HCT116 (cell line): ENCODE results near the gene PRKG1. TPM values are rescaled to one million over a fixed set of nuclear protein-coding genes. Genes with fewer than 3 reads are reported as not detected.

Experiments used
- ATAC-seq: fragments of 200-7000 bp; cut with Tn5 transposase; 2 replicates; pipeline ENCODE4 v1.9.1; 2020; ENCODE audit warnings: mild to moderate bottlenecking, moderate library complexity
- BruUV-seq: library from RNA; stranded (reverse); fragments of 400-500 nt; replicated peaks from 2 replicates; lab custom pipeline; 2021; lab: Mats Ljungman, UMichigan
- CTCF ChIA-PET: fragments of 300-600 bp; sonication (Branson Sonifier 250); formaldehyde crosslinking; loops from one replicate; lab custom pipeline; 2021; ENCODE audit warnings: antibody characterized with exemption; lab: Charles Lee
- POLR2A ChIA-PET: fragments of 300-600, 350-600 bp; sonication (Branson Sonifier 250); formaldehyde crosslinking; loops from one replicate; lab custom pipeline; 2021; ENCODE audit warnings: antibody characterized with exemption; lab: Charles Lee
- RAD21 ChIA-PET, 2 experiments: fragments of 300-600 bp; sonication (Branson Sonifier 250); formaldehyde crosslinking; loops; one replicate each; lab custom pipeline; 2023; ENCODE audit warnings: low total read pairs in 2 of 2; ENCODE audit not compliant: uncharacterized antibody in 2 of 2, unreplicated experiment in 2 of 2, low non-redundant PET in 1 of 2; lab: Charles Lee
- DNase-seq: peaks from one replicate; pipeline ENCODE4 v3.0.0-alpha.2; 2010; ENCODE audit warnings: low read depth, low spot score
- H2AFZ ChIP-seq: fragments of 200-600 bp; shearing (Covaris generic), sonication (generic); 2 replicates; pipeline ENCODE4 v1.6.1; 2017; ENCODE audit warnings: low read depth, mixed run types, mixed read lengths, antibody characterized with exemption, low read length; ENCODE audit not compliant: poor library complexity, severe bottlenecking
- H3K27ac ChIP-seq: 2 replicates; pipeline ENCODE4 v1.5.1; 2012; ENCODE audit warnings: low read depth, low read length
- H3K27me3 ChIP-seq: fragments of 200-600 bp; sonication (generic); 2 replicates; pipeline ENCODE4 v1.6.1; 2016; ENCODE audit warnings: mixed run types, low read length, mixed read lengths; ENCODE audit not compliant: insufficient read depth
- H3K36me3 ChIP-seq, 2 experiments: fragments of 200-500 bp in 1 of 2; fragments of 200-600 bp in 1 of 2; sonication (Bioruptor generic) in 1 of 2; sonication (generic) in 1 of 2; 2 replicates each; pipeline versions ENCODE4 v1.5.1 to v1.6.1; 2014 to 2016; ENCODE audit warnings: low read length in 2 of 2, inconsistent platforms in 1 of 2, mixed read lengths in 1 of 2, mixed run types in 1 of 2; ENCODE audit not compliant: insufficient read depth in 2 of 2, control insufficient read depth in 1 of 2
- H3K4me1 ChIP-seq, 2 experiments: fragments of 200-600 bp in 1 of 2; sonication (generic) in 1 of 2; 2 replicates each; pipeline versions ENCODE4 v1.5.1 to v1.6.1; 2012 to 2017; ENCODE audit warnings: low read length in 2 of 2, inconsistent platforms in 1 of 2, mild to moderate bottlenecking in 1 of 2, mixed read lengths in 1 of 2, mixed run types in 1 of 2, moderate library complexity in 1 of 2; ENCODE audit not compliant: insufficient read depth in 2 of 2, control insufficient read depth in 1 of 2
- H3K4me2 ChIP-seq: fragments of 200-600 bp; sonication (generic); 2 replicates; pipeline ENCODE4 v1.6.1; 2017; ENCODE audit warnings: mixed run types, low read length, mixed read lengths
- H3K4me3 ChIP-seq, 2 experiments: fragments of 200-600 bp in 1 of 2; sonication (generic) in 1 of 2; replicated peaks in 1 of 2; 2 replicates each; pipeline ENCODE4 v1.5.1; 2011 to 2016; ENCODE audit warnings: low read length in 2 of 2, control low read depth in 1 of 2, low read depth in 1 of 2, mild to moderate bottlenecking in 1 of 2, mixed read lengths in 1 of 2, mixed run types in 1 of 2
- H3K79me2 ChIP-seq: fragments of 200-600 bp; sonication (generic); 2 replicates; pipeline ENCODE4 v1.6.1; 2017; ENCODE audit warnings: mild to moderate bottlenecking, mixed run types, low read length, moderate library complexity, mixed read lengths; ENCODE audit not compliant: insufficient read depth
- H3K9ac ChIP-seq: fragments of 200-600 bp; sonication (generic); 2 replicates; pipeline ENCODE4 v1.6.1; 2016; ENCODE audit warnings: low read length, mixed read lengths
- H3K9me2 ChIP-seq: fragments of 200-600 bp; sonication (generic), shearing (Covaris generic); 2 replicates; pipeline ENCODE4 v1.6.1; 2017; ENCODE audit warnings: mixed run types, mild to moderate bottlenecking, moderate library complexity; ENCODE audit not compliant: insufficient read depth
- H3K9me3 ChIP-seq, 2 experiments: fragments of 200-500 bp in 1 of 2; fragments of 200-600 bp in 1 of 2; sonication (Bioruptor generic) in 1 of 2; sonication (generic) in 1 of 2; 2 replicates each; pipeline ENCODE4 v1.6.1; 2014 to 2017; ENCODE audit warnings: low read length in 2 of 2, mixed read lengths in 2 of 2, inconsistent platforms in 1 of 2, low read depth in 1 of 2, mild to moderate bottlenecking in 1 of 2, mixed run types in 1 of 2, moderate library complexity in 1 of 2; ENCODE audit not compliant: control insufficient read depth in 1 of 2, insufficient read depth in 1 of 2
- H4K20me1 ChIP-seq: fragments of 200-600 bp; sonication (generic), shearing (Covaris generic); 2 replicates; pipeline ENCODE4 v1.6.1; 2017; ENCODE audit warnings: mixed run types, mild to moderate bottlenecking, moderate library complexity; ENCODE audit not compliant: insufficient read depth
- JUND ChIP-seq: IDR thresholded peaks from 2 replicates; pipeline ENCODE4 v1.6.1; 2012
- RAD21 ChIP-seq: IDR thresholded peaks from 2 replicates; pipeline ENCODE4 v1.6.1; 2012; ENCODE audit warnings: low read depth, mild to moderate bottlenecking
- intact Hi-C: fragments of 100-400 bp; cut with micrococcal nuclease; formaldehyde crosslinking; loops from 2 replicates; pipeline ENCODE4 v1.10.0; 2022
- total RNA-seq: library from RNA; stranded (reverse); gene quantifications from one replicate; pipeline ENCODE4 v1.2.1, GENCODE V29; 2021; ENCODE audit not compliant: unreplicated experiment

The PRKG1 gene
- total RNA-seq, 1 experiment from 2014 or later: 1.4 TPM

GRCh38 chr10:51800121-51800520 lies 725.8 kb downstream of the PRKG1 start:
- no peaks in the 10 kb centered on the region for H3K79me2 ChIP-seq
- BruUV-seq: no TSS peak
- H3K4me2 ChIP-seq: no peak overlapping the region
- CTCF ChIA-PET: no interaction called here
- H3K36me3 ChIP-seq: no peaks in the 10 kb centered on the region; a peak in 1 of 4 replicates
- RAD21 ChIA-PET: no interaction called here
- no peaks in the 10 kb centered on the region for H3K9me3 ChIP-seq
- peaks cover 6% of the 10 kb centered on the region; the same call in 1 of the 2 replicates for H3K27me3 ChIP-seq
- DNase-seq (no peak), ATAC-seq (no peak)
- POLR2A ChIA-PET: no interaction called here
- intact Hi-C loops: no loop called here
- H3K27ac ChIP-seq: no peak overlapping the region
- no peaks in the 10 kb centered on the region for H4K20me1 ChIP-seq
- H2AFZ ChIP-seq: no peak overlapping the region
- no peak for TF ChIP-seq JUND
- H3K4me3 ChIP-seq: no peak overlapping the region
- H3K4me1 ChIP-seq: no peaks in the 10 kb centered on the region
- no peak overlapping the region for H3K9ac ChIP-seq
- no peaks in the 10 kb centered on the region for H3K9me2 ChIP-seq

- H3K36me3 ChIP-seq: no peaks in the 10 kb centered on the region; a peak in 1 of 4 replicates
- H3K27me3 ChIP-seq: peaks cover 6% of the 10 kb centered on the region; the same call in 1 of the 2 replicates
- no peaks in the 10 kb centered on the region for H3K79me2 ChIP-seq
- no peak for TF ChIP-seq RAD21
- no peak overlapping the region for H3K4me2 ChIP-seq
- no TSS peak for BruUV-seq
- no peak overlapping the region for H3K27ac ChIP-seq
- no peaks in the 10 kb centered on the region for H3K9me3 ChIP-seq
- no peaks in the 10 kb centered on the region for H4K20me1 ChIP-seq
- H3K9ac ChIP-seq: no peak overlapping the region
- H3K9me2 ChIP-seq: no peaks in the 10 kb centered on the region
- RAD21 ChIA-PET: no interaction called here
- H3K4me1 ChIP-seq: no peaks in the 10 kb centered on the region
- no peak overlapping the region for H3K4me3 ChIP-seq
- H2AFZ ChIP-seq: no peak overlapping the region
- intact Hi-C loops: no loop called here
- POLR2A ChIA-PET: no interaction called here
- DNase-seq: no peak
- ATAC-seq: no peak
- CTCF ChIA-PET: no interaction called here
Observed at GRCh38 chr10:51800725-51801424, 726.6 kb downstream of the PRKG1 start.
